Measurements from ENCODE around the gene HOMER1.
"Not testable (repeated sequence)": the region's sequence is repeated elsewhere in the genome, so short reads cannot be mapped to it uniquely, and the experiment has no call there.

HOMER1 gene

GRCh38 chr5:79408028-79408427, 105.9 kb downstream of the HOMER1 start:
- no peak for DNase-seq

- no peak for DNase-seq
Observed at GRCh38 chr5:79407591-79407990, 106.3 kb downstream of the HOMER1 start.

DNA sequence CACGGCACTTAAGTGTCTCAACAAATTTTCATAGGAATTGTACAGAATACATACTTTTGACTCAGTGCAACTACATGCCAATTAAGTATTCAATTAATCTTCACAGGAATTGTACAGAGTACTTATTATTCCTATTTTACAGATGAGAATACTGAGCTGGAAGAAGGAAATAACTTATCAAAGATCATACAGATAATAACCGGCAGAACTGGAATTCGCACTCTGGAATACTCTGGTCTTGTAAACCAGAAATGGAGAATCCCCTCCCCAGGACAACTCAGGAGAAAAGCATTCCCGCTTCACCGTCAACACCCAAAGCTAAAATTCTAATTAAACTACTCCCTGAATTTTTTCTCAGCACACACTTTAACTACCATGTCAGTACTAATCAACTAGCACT, 112.7 kb downstream of the HOMER1 start:
- no peak for DNase-seq

- DNase-seq, result no peak
Observed at GRCh38 chr5:79399046-79399445, 114.9 kb downstream of the HOMER1 start.

DNA sequence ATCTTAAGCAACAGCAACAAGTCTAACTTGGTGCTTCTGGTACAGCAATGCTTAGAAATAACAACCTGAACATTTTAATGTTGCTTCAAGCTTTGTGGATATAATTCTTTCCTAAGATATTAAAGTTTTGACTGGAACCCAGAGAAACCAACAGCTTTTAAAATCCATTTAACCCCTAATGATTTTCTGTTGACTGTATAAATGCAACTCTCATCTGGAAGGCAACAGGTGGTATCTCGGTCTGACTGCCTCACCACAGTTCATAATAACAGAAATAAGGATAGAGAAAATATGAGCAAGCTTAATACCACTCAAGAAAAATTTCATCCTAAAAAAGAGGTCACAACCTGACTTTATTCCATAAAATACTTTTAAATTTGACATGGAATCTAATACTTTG, 116.9 kb downstream of the HOMER1 start:
- DNase-seq, result no peak

GRCh38 chr5:79396265-79396664, 117.7 kb downstream of the HOMER1 start:
- DNase-seq, result no peak

DNA sequence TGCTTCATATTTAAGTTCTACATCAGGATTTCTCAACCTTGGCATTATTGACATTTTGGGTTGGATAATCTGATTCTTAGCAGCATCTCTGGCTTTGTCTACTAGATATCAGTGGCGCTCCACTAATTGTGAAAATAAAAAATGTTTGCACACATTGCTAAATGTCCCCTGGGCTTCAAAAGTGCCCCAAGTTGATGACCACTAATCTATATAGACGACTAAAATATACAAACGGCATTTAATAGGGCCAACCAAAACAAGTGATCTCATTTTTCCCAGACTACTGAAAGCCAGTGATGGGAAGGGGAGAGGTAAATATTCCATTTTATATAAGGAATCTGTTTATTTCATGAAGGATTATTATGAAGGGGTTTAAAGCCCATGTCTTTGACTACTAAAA, 118.6 kb downstream of the HOMER1 start:
- DNase-seq, result no peak

DNA sequence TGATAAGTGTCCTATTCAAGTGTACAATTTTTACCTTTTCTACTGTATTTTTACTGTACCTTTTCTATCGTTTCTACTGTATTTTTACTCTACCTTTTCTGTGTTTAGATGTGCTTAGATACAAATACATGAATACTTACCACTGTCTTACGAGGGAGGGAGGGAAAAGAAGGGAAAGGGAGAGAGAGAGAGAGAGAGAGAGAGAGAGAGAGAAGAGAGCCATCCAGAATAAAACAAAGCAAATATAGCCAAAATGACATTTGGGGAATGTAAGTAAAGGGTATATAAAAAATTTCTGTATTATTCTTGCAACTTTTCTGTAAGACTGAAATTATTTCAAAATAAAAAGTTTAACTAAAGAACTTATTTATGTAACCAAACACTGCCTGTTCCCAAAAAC, 121.2 kb downstream of the HOMER1 start:
- no peak for DNase-seq

DNA sequence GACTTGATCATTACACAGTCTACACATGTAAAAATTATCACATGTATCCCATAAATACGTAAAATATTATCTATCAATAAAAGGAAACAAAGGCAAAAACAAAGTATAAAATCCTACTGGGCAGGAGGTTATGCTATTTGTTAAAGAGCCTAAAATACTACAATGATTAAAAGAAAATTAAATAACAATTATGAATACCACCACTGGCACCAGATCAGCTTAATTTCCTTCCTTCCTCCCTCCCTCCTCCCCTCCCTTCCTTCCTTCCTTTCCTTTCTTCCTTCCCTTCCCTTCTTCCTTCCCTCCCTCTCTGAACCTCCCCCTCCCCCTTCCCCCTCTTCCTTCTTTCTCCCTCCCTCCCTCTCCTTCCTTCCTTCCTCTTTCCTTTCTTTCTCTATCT, 127.3 kb downstream of the HOMER1 start:
- DNase-seq, result no peak

DNA sequence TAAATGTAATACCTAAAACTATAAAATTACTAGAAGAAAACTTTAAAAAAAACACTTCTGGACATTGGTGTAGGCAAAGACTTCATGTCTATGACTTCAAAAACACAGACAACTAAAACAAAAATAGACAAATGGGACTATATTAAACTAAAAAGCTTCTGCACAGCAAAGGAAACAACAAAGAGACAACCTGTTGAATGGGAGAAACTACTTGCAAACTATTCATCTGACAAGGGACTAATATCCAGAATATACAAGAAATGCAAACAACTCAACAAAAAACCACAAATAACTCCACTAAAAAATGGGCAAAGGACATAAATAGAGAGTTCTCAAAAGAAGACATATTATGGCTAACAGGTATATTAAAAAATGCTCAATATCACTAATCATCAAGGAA, 128.8 kb downstream of the HOMER1 start:
- not testable (repeated sequence) for DNase-seq

- DNase-seq, result no peak
Observed at GRCh38 chr5:79378510-79379186, 135.3 kb downstream of the HOMER1 start.

- no peak for DNase-seq
Observed at GRCh38 chr5:79357398-79357797, 156.5 kb downstream of the HOMER1 start.

DNA sequence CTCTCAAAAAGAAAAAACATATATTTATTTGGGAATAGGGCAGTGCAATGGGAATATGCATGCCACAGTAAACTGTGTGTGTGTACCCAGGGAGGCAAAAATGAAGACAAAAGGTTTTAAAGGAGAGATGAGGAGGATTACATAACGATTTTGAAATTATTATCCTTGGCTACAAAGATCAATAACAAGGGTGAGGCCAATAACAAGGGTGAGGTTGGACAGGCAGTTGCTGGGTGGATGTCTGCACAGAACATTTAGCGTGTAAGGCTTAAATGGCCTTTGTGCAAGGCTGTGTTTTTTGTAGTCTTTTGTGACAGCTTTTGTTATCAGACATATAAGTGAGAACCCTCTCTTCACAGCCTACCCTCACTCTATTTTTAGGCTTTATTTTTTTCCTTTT, 164.1 kb downstream of the HOMER1 start:
- no peak for DNase-seq

DNA sequence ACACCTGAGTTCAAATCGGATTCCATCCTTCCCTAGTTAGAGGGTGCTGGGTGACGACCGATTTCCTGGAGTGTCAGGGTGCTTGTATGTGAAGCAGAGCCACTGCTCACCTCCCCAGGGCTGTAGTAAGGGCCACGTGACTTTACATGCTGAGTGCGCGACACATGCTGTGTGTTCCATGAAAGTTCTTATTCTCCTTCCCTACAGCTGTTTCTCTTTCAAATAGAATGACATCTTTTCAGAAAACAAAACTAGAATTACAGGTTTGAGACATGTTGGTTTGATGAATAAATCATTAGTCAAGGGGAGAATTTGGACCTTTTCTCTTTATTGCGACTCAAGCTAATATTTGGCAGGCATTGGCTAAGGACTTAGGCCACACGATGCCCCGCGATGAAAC, 164.9 kb downstream of the HOMER1 start:
- no peak for DNase-seq

GRCh38 chr5:79346420-79346824, 167.5 kb downstream of the HOMER1 start:
- DNase-seq, result no peak

- no peak for DNase-seq
Observed at GRCh38 chr5:79333852-79334557, 179.9 kb downstream of the HOMER1 start.

GRCh38 chr5:79330071-79330470, 183.9 kb downstream of the HOMER1 start:
- DNase-seq, result no peak

- DNase-seq, result no peak
Observed at GRCh38 chr5:79329453-79329852, 184.5 kb downstream of the HOMER1 start.
